DND-41 (cell line): Measurements from ENCODE around the gene INAFM2.
A peak's percentile ranks its signal among the peaks of the same experiment; 100 is the strongest.

Source experiments
- EZH2 ChIP-seq: IDR thresholded peaks from 3 replicates; pipeline ENCODE4 v1.6.1; 2012; ENCODE audit warnings: borderline replicate concordance, low read depth, mild to moderate bottlenecking, moderate library complexity, low read length, inconsistent platforms; ENCODE audit not compliant: severe bottlenecking
- TF ChIP-seq, protein P1 (sequence below): IDR thresholded peaks from 2 replicates; pipeline ENCODE4 v1.5.1; 2012; ENCODE audit warnings: borderline replicate concordance, low read length, moderate library complexity, mild to moderate bottlenecking; ENCODE audit not compliant: poor library complexity, severe bottlenecking; ENCODE audit errors: extremely low read depth

DNA sequence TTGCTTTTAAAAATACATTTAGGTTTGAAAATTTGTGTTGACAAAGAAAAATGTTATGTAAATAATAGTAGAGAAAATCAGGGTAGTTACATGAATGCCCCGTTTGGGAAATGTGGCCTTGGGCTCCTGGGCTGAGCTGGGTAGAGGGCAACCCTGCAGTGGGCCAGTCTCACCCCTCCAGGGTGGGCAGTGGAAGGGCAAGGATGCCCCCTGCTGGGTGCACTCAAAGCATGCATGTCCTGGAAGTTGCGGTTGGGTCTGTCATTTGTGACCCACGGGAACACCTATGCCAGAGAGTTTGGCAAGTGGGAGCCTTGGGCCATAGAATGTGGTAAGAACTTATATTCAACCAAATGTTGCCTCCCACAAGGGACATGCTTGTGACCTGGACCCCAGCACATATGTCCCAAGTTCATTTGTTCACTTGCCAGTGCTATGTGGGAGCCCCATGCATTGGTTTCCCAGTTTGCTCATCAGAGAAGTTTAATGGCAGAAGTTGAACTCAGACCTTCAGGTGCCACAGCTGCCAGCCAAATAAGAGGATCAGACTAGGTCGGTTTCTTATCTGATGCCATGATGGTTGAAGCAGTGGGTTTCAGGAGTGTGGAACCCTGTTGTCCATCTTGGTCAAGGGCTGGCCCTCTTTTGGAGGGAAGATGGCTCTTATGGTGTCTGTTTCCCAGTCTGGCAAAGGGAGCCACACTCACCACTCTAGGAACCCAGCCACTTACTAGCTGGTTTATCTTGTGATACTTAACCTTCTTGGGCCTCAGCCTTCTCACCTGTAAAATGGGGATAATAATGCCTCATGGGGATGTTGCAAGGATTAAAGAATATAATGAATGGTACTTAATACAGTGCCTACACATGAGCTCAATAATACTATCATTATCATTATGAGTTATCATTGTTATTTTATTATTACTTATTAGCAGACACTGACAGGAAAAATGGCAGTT is 13.2 kb upstream of the INAFM2 start:
- TF ChIP-seq, protein P1, sequence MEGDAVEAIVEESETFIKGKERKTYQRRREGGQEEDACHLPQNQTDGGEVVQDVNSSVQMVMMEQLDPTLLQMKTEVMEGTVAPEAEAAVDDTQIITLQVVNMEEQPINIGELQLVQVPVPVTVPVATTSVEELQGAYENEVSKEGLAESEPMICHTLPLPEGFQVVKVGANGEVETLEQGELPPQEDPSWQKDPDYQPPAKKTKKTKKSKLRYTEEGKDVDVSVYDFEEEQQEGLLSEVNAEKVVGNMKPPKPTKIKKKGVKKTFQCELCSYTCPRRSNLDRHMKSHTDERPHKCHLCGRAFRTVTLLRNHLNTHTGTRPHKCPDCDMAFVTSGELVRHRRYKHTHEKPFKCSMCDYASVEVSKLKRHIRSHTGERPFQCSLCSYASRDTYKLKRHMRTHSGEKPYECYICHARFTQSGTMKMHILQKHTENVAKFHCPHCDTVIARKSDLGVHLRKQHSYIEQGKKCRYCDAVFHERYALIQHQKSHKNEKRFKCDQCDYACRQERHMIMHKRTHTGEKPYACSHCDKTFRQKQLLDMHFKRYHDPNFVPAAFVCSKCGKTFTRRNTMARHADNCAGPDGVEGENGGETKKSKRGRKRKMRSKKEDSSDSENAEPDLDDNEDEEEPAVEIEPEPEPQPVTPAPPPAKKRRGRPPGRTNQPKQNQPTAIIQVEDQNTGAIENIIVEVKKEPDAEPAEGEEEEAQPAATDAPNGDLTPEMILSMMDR: peak; percentile 79
- TF ChIP-seq EZH2: no peak
